OCI-LY1 (cell line): Measurements from ENCODE around the gene BCL2L13.

Source experiments
- H2AFZ ChIP-seq: fragments of 200-600 bp; sonication (generic), shearing (Covaris generic); 2 replicates; pipeline ENCODE4 v1.6.0; 2014; ENCODE audit warnings: antibody characterized with exemption, mild to moderate bottlenecking, low read length
- H3F3A ChIP-seq: fragments of 200-600 bp; sonication (generic), shearing (Covaris generic); 2 replicates; pipeline ENCODE4 v1.6.0; 2014; ENCODE audit warnings: mild to moderate bottlenecking, antibody characterized with exemption, low read length, moderate library complexity; ENCODE audit not compliant: insufficient read depth
- H3K27ac ChIP-seq: fragments of 200-600 bp; sonication (generic); 2 replicates; pipeline ENCODE4 v1.5.1; 2014; ENCODE audit warnings: low read length, mixed run types, mild to moderate bottlenecking, low read depth; ENCODE audit not compliant: poor library complexity, severe bottlenecking
- H3K27me3 ChIP-seq: fragments of 200-600 bp; sonication (generic); 2 replicates; pipeline ENCODE4 v1.6.0; 2014; ENCODE audit warnings: antibody characterized with exemption, mild to moderate bottlenecking, low read length, moderate library complexity; ENCODE audit not compliant: insufficient read depth
- H3K36me3 ChIP-seq: fragments of 200-600 bp; sonication (generic); 2 replicates; pipeline ENCODE4 v1.6.1; 2014; ENCODE audit warnings: mild to moderate bottlenecking, antibody characterized with exemption, low read length, moderate library complexity, mixed read lengths; ENCODE audit not compliant: insufficient read depth
- H3K4me1 ChIP-seq: fragments of 200-600 bp; sonication (generic); 2 replicates; pipeline ENCODE4 v1.5.1; 2014; ENCODE audit warnings: mild to moderate bottlenecking, low read length, moderate library complexity; ENCODE audit not compliant: insufficient read depth, severe bottlenecking
- H3K4me2 ChIP-seq: fragments of 200-600 bp; sonication (generic), shearing (Covaris generic); 2 replicates; pipeline ENCODE4 v1.6.1; 2014; ENCODE audit warnings: low read length
- H3K4me3 ChIP-seq: fragments of 200-600 bp; sonication (generic); 2 replicates; pipeline ENCODE4 v1.5.1; 2014; ENCODE audit warnings: low read length, low read depth, mild to moderate bottlenecking, mixed read lengths; ENCODE audit not compliant: poor library complexity, severe bottlenecking
- H3K79me2 ChIP-seq: fragments of 200-600 bp; shearing (Covaris generic); 2 replicates; pipeline ENCODE4 v1.6.1; 2016; ENCODE audit warnings: mixed run types, low read length, mixed read lengths; ENCODE audit not compliant: insufficient read depth
- H3K9ac ChIP-seq: fragments of 200-600 bp; sonication (generic), shearing (Covaris generic); 2 replicates; pipeline ENCODE4 v1.6.1; 2014; ENCODE audit warnings: mild to moderate bottlenecking, low read length, mixed read lengths
- H3K9me2 ChIP-seq: fragments of 200-600 bp; sonication (generic), shearing (Covaris generic); 2 replicates; pipeline ENCODE4 v1.6.1; 2014; ENCODE audit warnings: low read depth, mild to moderate bottlenecking, low read length, mixed read lengths
- H3K9me3 ChIP-seq: fragments of 200-600 bp; shearing (Covaris generic); 2 replicates; pipeline ENCODE4 v1.6.1; 2014; ENCODE audit warnings: low read length, mixed read lengths
- H4K20me1 ChIP-seq: fragments of 200-600 bp; sonication (generic), shearing (Covaris generic); 2 replicates; pipeline ENCODE4 v1.6.0; 2016; ENCODE audit warnings: mild to moderate bottlenecking, low read length; ENCODE audit not compliant: insufficient read depth
- CTCF ChIP-seq: fragments of 200-600 bp; sonication (generic), shearing (Covaris generic); IDR thresholded peaks from 2 replicates; pipeline ENCODE4 v1.5.1; 2017; ENCODE audit warnings: mild to moderate bottlenecking, antibody characterized with exemption, low read length, moderate library complexity, mixed read lengths
- EZH2 ChIP-seq: fragments of 200-600 bp; sonication (generic), shearing (Covaris generic); IDR thresholded peaks from 2 replicates; pipeline ENCODE4 v1.8.0; 2017; ENCODE audit warnings: borderline replicate concordance, mixed run types, mild to moderate bottlenecking, antibody characterized with exemption, low read length, moderate library complexity, mixed read lengths

BCL2L13 gene

DNA sequence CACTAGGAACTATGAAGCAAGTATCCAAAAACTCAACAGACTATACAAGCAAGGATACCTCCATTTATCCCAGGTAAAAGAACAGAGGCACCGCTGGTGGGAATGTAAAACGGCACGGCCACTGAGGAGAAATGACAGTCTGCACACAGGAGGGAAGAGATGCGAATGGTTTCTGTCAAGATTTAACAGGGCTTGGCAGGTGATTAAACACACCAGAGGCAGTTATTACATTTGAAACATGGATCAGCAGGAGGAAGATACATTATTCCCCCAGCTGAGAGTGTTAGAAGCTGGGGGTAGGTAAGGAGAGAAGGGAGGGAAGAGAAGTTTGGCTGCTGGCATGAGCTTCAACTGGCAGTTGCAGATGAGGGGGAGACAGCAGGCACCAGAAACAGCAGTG lies 40.2 kb upstream of the BCL2L13 start:
- no peak overlapping the region for H2AFZ ChIP-seq
- no peak overlapping the region for H3K27ac ChIP-seq
- peaks cover 23% of the 10 kb centered on the region for H3K4me1 ChIP-seq
- no peak overlapping the region for H3K4me3 ChIP-seq
- H3K79me2 ChIP-seq, result no peaks in the 10 kb centered on the region
- no peaks in the 10 kb centered on the region for H3K9me3 ChIP-seq
- H3K9me2 ChIP-seq, result no peaks in the 10 kb centered on the region
- no peaks in the 10 kb centered on the region for H4K20me1 ChIP-seq
- TF ChIP-seq CTCF, result no peak
- TF ChIP-seq EZH2, result no peak
- H3K4me2 ChIP-seq, result no peak overlapping the region
- H3F3A ChIP-seq, result no peaks in the 10 kb centered on the region
- H3K9ac ChIP-seq, result no peak overlapping the region
- no peaks in the 10 kb centered on the region for H3K27me3 ChIP-seq
- H3K36me3 ChIP-seq, result peaks cover 57% of the 10 kb centered on the region

DNA sequence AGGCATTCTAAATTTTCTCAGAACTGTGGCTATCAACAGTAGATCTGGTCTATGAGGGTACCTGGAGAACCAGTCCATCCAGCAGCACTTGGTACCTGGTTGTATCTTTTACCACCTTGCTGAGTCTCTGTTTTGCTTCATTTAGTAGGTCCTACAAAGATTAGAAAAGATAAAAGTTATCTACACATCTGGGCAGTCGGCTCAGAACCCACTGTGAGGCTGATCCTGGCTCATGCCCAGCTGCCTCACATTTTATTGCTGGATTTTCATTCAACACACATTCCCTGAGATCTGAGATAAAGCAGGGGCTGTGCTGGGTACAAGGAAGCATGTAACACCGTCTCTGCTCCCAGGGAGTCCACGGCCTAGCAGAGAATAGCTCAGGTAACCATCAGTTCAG lies 37.5 kb upstream of the BCL2L13 start:
- H3K4me2 ChIP-seq, result no peak overlapping the region
- no peak for TF ChIP-seq EZH2
- no peak for TF ChIP-seq CTCF
- H3K79me2 ChIP-seq, result 0 out of 2 replicates have a peak, but pooled peaks cover 4% of the 10 kb centered on the region
- H3F3A ChIP-seq, result no peaks in the 10 kb centered on the region
- no peak overlapping the region for H3K27ac ChIP-seq
- H3K36me3 ChIP-seq, result peaks cover 54% of the 10 kb centered on the region
- no peaks in the 10 kb centered on the region for H3K9me3 ChIP-seq
- H3K9me2 ChIP-seq, result no peaks in the 10 kb centered on the region
- no peaks in the 10 kb centered on the region for H3K27me3 ChIP-seq
- no peak overlapping the region for H3K4me3 ChIP-seq
- H4K20me1 ChIP-seq, result no peaks in the 10 kb centered on the region
- H3K9ac ChIP-seq, result no peak overlapping the region
- no peaks in the 10 kb centered on the region for H3K4me1 ChIP-seq
- H2AFZ ChIP-seq, result no peak overlapping the region

GRCh38 chr22:17603668-17604067 lies 34.9 kb upstream of the BCL2L13 start:
- Histone ChIP-seq H2AFZ (no peak overlapping the region), H3K4me2 (no peak overlapping the region), H4K20me1 (no peaks in the 10 kb centered on the region), H3K27me3 (no peaks in the 10 kb centered on the region), H3F3A (no peaks in the 10 kb centered on the region), H3K9ac (no peak overlapping the region), H3K4me1 (no peaks in the 10 kb centered on the region), H3K4me3 (no peak overlapping the region), H3K9me2 (no peaks in the 10 kb centered on the region), H3K9me3 (no peaks in the 10 kb centered on the region), H3K36me3 (peaks cover 45% of the 10 kb centered on the region), H3K79me2 (0 out of 2 replicates have a peak, but pooled peaks cover 4% of the 10 kb centered on the region), H3K27ac (no peak overlapping the region)
- no peak for TF ChIP-seq EZH2
- no peak for TF ChIP-seq CTCF
